ENCODE results near the gene NTMT1. TPM values are rescaled to one million over a fixed set of nuclear protein-coding genes. Genes with fewer than 3 reads are reported as not detected.

The NTMT1 gene
- total RNA-seq, 2 donors from 2014 or later: 39.6 to 49.1 TPM

DNA sequence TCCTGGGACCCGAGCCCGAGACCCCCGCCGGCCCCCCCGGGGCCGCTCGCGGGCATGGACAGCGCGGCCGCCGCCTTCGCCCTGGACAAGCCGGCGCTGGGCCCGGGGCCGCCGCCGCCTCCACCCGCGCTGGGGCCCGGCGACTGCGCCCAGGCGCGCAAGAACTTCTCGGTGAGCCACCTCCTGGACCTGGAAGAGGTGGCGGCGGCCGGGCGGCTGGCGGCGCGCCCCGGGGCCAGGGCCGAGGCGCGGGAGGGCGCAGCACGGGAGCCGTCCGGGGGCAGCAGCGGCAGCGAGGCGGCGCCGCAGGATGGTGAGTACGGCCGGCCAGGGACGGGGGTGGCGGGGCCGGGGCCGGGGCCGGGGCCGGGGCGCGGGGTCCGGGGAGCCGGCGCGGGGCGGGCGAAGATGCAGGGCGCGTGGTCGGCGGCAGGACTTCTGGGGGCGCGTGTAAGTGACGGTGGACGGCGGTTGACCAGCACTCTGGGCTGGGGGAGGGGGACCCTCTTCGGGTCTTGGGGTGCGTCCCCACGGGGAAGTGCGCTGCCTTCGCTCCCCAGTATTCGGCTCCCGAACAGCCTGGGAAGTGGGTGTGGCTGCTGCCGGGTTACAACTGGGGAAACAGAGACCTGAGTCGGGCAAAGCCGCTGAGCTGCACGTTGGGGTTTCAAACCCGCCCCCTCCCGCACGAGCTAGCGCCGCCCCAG, 40.0 kb downstream of the NTMT1 start:
- peaks cover 7% of the 10 kb centered on the region for H3K4me1 Mint-ChIP-seq
- WGBS, 2 experiments (ENCODE audit: insufficient coverage in 1 of 2, insufficient read length in 1 of 2): 8 to 15% methylated on average over 25 to 88 of the region's 88 CpGs
- Histone ChIP-seq H3K4me1 (ENCODE audit: control insufficient read depth, insufficient read depth, low read length) (no peaks in the 10 kb centered on the region), H3K36me3 (ENCODE audit: control insufficient read depth, insufficient read depth, low read length) (no peaks in the 10 kb centered on the region), H3K9ac (ENCODE audit: extremely low read depth, low read length, poor library complexity, severe bottlenecking) (no peak overlapping the region), H3K27me3 (ENCODE audit: control insufficient read depth, insufficient read depth, low read length, poor library complexity, severe bottlenecking) (peaks cover 48% of the 10 kb centered on the region), H3K4me3 (ENCODE audit: low read length) (no peak overlapping the region), H3K27ac (ENCODE audit: low read depth, low read length) (no peak overlapping the region), H3K9me3 (ENCODE audit: control insufficient read depth, low read length) (no peaks in the 10 kb centered on the region)
- DNase-seq: peak; percentile 65
- H3K36me3 Mint-ChIP-seq (ENCODE audit: low read depth): no peaks in the 10 kb centered on the region
- no peak overlapping the region for H3K27ac Mint-ChIP-seq
- no peaks in the 10 kb centered on the region for H3K9me3 Mint-ChIP-seq
- TF ChIP-seq, protein P1, sequence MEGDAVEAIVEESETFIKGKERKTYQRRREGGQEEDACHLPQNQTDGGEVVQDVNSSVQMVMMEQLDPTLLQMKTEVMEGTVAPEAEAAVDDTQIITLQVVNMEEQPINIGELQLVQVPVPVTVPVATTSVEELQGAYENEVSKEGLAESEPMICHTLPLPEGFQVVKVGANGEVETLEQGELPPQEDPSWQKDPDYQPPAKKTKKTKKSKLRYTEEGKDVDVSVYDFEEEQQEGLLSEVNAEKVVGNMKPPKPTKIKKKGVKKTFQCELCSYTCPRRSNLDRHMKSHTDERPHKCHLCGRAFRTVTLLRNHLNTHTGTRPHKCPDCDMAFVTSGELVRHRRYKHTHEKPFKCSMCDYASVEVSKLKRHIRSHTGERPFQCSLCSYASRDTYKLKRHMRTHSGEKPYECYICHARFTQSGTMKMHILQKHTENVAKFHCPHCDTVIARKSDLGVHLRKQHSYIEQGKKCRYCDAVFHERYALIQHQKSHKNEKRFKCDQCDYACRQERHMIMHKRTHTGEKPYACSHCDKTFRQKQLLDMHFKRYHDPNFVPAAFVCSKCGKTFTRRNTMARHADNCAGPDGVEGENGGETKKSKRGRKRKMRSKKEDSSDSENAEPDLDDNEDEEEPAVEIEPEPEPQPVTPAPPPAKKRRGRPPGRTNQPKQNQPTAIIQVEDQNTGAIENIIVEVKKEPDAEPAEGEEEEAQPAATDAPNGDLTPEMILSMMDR (conservative IDR thresholded peaks at IDR 0.05): no peak
- H3K27me3 Mint-ChIP-seq (ENCODE audit: insufficient read depth): peaks cover 45% of the 10 kb centered on the region
- H3K4me3 Mint-ChIP-seq: peak overlapping the region; percentile 46

DNA sequence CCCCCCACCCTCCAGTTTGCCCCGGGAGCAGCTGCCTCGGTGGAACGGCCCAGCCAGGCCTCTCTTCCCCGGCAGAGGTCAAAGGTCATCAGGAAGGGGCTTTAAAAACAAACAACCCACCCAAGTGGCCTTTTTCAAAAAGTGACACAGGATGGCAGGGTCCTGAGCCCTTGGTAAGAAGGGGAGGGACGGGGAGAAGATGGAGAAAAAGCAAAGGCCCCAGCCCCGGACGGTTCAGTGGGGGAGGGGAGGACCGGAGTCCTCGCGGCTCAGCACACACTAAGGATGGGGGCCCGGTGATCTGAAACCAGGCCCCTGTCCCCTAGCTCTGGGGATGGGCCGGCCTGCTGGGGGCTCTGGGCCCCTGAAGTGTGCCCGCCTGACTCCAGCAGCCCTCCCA, 40.6 kb downstream of the NTMT1 start:
- Histone ChIP-seq H3K4me3 (ENCODE audit: low read length) (no peak overlapping the region), H3K27me3 (ENCODE audit: control insufficient read depth, insufficient read depth, low read length, poor library complexity, severe bottlenecking) (peaks cover 44% of the 10 kb centered on the region), H3K4me1 (ENCODE audit: control insufficient read depth, insufficient read depth, low read length) (no peaks in the 10 kb centered on the region), H3K9me3 (ENCODE audit: control insufficient read depth, low read length) (no peaks in the 10 kb centered on the region), H3K9ac (ENCODE audit: extremely low read depth, low read length, poor library complexity, severe bottlenecking) (no peak overlapping the region), H3K27ac (ENCODE audit: low read depth, low read length) (no peak overlapping the region), H3K36me3 (ENCODE audit: control insufficient read depth, insufficient read depth, low read length) (no peaks in the 10 kb centered on the region)
- Mint-ChIP-seq H3K36me3 (ENCODE audit: low read depth) (no peaks in the 10 kb centered on the region), H3K9me3 (no peaks in the 10 kb centered on the region), H3K27ac (no peak overlapping the region), H3K4me3 (peak overlapping the region; percentile 46), H3K27me3 (ENCODE audit: insufficient read depth) (peaks cover 41% of the 10 kb centered on the region), H3K4me1 (peaks cover 7% of the 10 kb centered on the region)
- no peak for DNase-seq
- TF ChIP-seq, protein P1 (conservative IDR thresholded peaks at IDR 0.05): no peak
- 61 to 73% methylated on average over 3 to 13 of the region's 13 CpGs for WGBS, 2 experiments (ENCODE audit: insufficient coverage in 1 of 2, insufficient read length in 1 of 2)

DNA sequence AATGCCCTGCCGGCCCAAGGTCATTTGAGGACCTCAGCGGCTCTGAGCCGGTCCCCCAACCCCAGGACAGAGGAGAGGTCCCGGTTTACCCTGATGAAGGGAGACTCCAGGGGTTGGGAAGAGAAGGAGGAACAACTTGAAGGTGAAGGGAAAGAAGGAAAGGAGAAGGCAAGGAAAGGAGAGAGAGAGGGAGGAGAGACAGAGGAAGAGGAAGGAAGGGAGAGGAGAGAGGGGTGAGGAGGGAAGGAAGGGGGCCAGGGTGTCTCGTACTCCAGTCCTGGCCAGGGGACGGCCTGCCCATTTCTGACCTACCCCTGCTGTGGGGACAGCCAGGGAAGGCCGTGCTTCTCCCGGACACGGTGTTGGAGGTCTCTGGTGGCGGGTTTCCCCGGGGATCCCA, 41.4 kb downstream of the NTMT1 start:
- Histone ChIP-seq H3K4me1 (ENCODE audit: control insufficient read depth, insufficient read depth, low read length) (no peaks in the 10 kb centered on the region), H3K36me3 (ENCODE audit: control insufficient read depth, insufficient read depth, low read length) (no peaks in the 10 kb centered on the region), H3K4me3 (ENCODE audit: low read length) (no peak overlapping the region), H3K27me3 (ENCODE audit: control insufficient read depth, insufficient read depth, low read length, poor library complexity, severe bottlenecking) (peaks cover 43% of the 10 kb centered on the region), H3K9me3 (ENCODE audit: control insufficient read depth, low read length) (no peaks in the 10 kb centered on the region), H3K27ac (ENCODE audit: low read depth, low read length) (no peak overlapping the region), H3K9ac (ENCODE audit: extremely low read depth, low read length, poor library complexity, severe bottlenecking) (no peak overlapping the region)
- Mint-ChIP-seq H3K4me3 (no peak overlapping the region), H3K27me3 (ENCODE audit: insufficient read depth) (peaks cover 39% of the 10 kb centered on the region), H3K36me3 (ENCODE audit: low read depth) (no peaks in the 10 kb centered on the region), H3K9me3 (no peaks in the 10 kb centered on the region), H3K4me1 (peaks cover 7% of the 10 kb centered on the region), H3K27ac (no peak overlapping the region)
- 85 to 91% methylated on average over 5 to 11 of the region's 11 CpGs for WGBS, 2 experiments (ENCODE audit: insufficient coverage in 1 of 2, insufficient read length in 1 of 2)
- no peak for DNase-seq
- TF ChIP-seq, protein P1 (conservative IDR thresholded peaks at IDR 0.05): no peak
